ENCODE measurements around the gene CLEC3B.

- TF ChIP-seq, protein P1, sequence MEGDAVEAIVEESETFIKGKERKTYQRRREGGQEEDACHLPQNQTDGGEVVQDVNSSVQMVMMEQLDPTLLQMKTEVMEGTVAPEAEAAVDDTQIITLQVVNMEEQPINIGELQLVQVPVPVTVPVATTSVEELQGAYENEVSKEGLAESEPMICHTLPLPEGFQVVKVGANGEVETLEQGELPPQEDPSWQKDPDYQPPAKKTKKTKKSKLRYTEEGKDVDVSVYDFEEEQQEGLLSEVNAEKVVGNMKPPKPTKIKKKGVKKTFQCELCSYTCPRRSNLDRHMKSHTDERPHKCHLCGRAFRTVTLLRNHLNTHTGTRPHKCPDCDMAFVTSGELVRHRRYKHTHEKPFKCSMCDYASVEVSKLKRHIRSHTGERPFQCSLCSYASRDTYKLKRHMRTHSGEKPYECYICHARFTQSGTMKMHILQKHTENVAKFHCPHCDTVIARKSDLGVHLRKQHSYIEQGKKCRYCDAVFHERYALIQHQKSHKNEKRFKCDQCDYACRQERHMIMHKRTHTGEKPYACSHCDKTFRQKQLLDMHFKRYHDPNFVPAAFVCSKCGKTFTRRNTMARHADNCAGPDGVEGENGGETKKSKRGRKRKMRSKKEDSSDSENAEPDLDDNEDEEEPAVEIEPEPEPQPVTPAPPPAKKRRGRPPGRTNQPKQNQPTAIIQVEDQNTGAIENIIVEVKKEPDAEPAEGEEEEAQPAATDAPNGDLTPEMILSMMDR (conservative IDR thresholded peaks at IDR 0.05; ENCODE audit: low read depth, low read length) = no peak
- no peak for TF ChIP-seq EZH2 (IDR thresholded peaks at IDR 0.05; ENCODE audit: low read length, unreplicated experiment)
- TF ChIP-seq EZH2phosphoT487 (IDR thresholded peaks at IDR 0.05; ENCODE audit: borderline replicate concordance, low read length) = no peak
Measured at GRCh38 chr3:44987332-44987731, 38.8 kb upstream of the CLEC3B start.
